ENCODE data around the gene SYNE1.
"Not testable (repeated sequence)": the region's sequence is repeated elsewhere in the genome, so short reads cannot be mapped to it uniquely, and the experiment has no call there.

SYNE1 gene

GRCh38 chr6:152571089-152571488 is 66.1 kb downstream of the SYNE1 start:
- DNase-seq (ENCODE audit: low read depth), result no peak

DNA sequence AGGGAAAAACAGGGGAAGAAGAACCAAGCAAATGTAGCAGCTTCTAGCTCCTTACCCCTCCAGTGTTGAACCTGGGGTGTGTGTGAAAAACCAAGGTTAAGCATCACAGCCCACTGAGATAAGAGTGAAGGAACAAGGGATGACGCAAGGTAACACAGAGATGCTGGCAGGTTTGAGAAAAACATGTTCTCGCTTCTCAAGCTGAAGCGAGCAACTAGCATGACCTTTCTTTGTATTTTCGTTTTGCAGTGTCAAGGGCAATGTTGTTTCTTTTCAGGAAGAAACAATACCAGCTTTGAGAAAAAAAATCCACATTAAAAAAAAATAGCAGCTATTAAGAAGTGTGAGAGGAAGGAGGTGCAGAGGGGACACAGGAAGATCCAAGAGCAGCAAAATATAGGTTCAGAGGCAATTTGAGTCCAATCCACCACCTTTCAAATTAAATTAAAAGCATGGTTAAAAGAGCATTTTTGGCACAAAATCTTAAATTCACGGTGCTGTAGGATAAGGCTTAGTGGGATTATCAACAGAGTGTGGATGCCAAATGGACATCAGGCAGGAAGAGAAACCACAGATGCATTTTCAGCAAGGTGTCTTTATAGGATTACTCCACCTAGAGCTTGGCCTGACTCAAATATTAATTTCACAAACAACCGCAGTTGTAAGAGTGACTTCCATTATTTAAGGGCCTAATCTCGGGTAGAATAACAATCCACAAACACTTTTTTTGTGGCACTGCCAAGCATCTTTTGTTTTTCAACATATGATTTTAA is 70.9 kb downstream of the SYNE1 start:
- no peak for DNase-seq (ENCODE audit: low read depth)

- DNase-seq (ENCODE audit: low read depth), result no peak
Measured at GRCh38 chr6:152563177-152563576, 74.0 kb downstream of the SYNE1 start.

- not testable (repeated sequence) for DNase-seq (ENCODE audit: low read depth)
Measured at GRCh38 chr6:152558798-152559197, 78.4 kb downstream of the SYNE1 start.

GRCh38 chr6:152557502-152557901 is 79.7 kb downstream of the SYNE1 start:
- no peak for DNase-seq (ENCODE audit: low read depth)

- DNase-seq (ENCODE audit: low read depth), result no peak
Measured at GRCh38 chr6:152554851-152555250, 82.3 kb downstream of the SYNE1 start.

- DNase-seq (ENCODE audit: low read depth), result no peak
Measured at GRCh38 chr6:152552616-152553209, 84.4 kb downstream of the SYNE1 start.

GRCh38 chr6:152543519-152543918 is 93.6 kb downstream of the SYNE1 start:
- no peak for DNase-seq (ENCODE audit: low read depth)

DNA sequence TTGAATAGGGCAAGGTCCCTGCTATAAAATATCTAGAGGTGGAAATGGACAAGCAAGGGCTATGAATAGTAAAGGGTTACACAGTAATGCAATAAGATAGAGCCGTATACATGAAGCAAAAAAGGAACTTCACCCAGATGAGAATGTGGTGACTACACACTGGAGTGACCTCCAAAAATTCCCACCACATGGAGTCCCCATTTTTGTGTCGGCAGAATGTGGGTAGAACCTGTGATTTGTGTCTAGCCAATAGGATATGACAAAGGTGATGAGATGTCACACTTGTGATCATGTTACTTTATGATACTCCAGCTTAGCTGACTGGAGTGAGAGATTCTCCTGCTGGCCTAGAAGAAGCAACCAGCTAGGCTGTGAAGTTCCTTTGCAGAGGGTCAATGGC is 96.8 kb downstream of the SYNE1 start:
- no peak for DNase-seq (ENCODE audit: low read depth)

GRCh38 chr6:152534541-152534940 is 102.6 kb downstream of the SYNE1 start:
- no peak for DNase-seq (ENCODE audit: low read depth)

DNA sequence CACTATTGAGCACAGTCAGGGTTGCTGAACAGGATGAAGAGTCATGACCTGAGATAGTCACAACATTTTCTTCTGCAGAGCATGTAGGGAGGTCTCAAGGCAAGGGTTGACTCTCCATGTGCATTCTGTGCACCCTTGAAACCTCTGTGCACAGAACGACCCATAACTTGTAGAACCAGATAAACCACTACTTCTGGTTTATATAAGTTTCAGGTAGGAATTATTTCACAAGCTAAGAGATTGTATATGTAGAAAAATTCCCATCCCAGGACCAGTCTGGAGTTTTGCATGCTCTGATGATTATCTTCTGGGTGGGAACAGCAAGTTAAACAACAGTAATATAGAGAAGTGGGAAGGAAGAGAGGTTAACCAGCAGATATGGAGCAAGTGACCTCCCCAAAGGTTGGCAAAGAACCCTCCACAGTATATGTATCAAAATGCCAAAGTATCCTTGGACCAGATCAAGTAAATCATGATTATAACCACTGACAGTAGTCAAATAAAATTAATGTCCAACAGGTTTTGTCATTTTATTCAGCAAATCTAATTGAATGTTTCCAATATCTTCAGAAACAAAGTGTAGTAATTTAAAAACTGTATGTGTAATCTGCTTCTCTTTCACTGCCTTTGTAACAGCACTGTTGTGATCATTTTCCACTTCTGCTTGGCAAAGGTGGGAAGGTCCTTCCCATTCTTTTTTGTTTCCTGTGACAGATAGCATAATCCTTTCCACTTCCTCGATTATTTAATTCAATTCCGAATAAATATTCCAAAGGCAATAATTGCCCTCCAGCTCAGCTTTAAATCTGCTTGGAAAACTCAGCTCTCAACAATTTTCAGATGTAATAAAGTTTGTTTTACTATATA is 104.4 kb downstream of the SYNE1 start:
- DNase-seq (ENCODE audit: low read depth), result no peak

DNA sequence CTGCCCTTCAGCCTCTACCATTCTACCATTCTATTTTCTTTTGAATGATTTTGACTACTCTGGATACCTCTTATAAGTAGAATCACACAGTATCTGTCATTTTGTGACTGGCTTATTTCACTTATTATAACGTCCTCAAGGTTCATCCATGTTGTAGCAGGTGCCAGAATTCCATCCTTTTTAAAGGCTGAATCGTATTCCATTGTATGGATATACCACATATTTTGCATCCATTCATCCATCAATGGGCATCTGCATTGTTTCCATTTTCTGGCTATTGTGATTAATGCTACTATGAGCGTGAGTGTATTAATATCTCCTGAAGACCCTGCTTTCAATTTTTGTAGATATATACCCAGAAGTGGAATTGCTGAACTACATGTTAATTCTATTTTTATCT is 105.5 kb downstream of the SYNE1 start:
- DNase-seq (ENCODE audit: low read depth), result no peak

DNA sequence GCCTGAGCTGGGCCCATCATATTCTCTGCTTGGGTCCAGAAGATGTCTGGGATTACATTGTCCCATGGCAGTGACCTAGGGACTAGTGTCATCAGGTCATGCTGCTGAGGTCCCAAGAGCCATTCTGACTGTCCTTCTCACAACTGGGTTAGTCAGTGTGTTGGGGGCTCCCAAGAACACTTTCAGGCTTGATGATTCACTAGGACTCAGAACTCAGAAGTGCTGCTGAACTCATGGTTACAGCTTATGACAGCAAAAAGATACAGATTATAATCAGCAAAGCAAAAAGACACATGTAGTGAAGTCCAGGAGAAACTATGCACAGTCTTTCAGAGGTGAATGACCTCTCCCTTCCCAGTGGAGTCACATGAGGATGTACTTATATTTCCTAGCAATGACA is 107.8 kb downstream of the SYNE1 start:
- no peak for DNase-seq (ENCODE audit: low read depth)

- DNase-seq (ENCODE audit: low read depth), result not testable (repeated sequence)
Measured at GRCh38 chr6:152514120-152514519, 123.0 kb downstream of the SYNE1 start.

GRCh38 chr6:152509916-152510315 is 127.2 kb downstream of the SYNE1 start:
- no peak for DNase-seq (ENCODE audit: low read depth)

GRCh38 chr6:152508477-152508876 is 128.7 kb downstream of the SYNE1 start:
- DNase-seq (ENCODE audit: low read depth), result no peak

- no peak for DNase-seq (ENCODE audit: low read depth)
Measured at GRCh38 chr6:152503546-152503945, 133.6 kb downstream of the SYNE1 start.

DNA sequence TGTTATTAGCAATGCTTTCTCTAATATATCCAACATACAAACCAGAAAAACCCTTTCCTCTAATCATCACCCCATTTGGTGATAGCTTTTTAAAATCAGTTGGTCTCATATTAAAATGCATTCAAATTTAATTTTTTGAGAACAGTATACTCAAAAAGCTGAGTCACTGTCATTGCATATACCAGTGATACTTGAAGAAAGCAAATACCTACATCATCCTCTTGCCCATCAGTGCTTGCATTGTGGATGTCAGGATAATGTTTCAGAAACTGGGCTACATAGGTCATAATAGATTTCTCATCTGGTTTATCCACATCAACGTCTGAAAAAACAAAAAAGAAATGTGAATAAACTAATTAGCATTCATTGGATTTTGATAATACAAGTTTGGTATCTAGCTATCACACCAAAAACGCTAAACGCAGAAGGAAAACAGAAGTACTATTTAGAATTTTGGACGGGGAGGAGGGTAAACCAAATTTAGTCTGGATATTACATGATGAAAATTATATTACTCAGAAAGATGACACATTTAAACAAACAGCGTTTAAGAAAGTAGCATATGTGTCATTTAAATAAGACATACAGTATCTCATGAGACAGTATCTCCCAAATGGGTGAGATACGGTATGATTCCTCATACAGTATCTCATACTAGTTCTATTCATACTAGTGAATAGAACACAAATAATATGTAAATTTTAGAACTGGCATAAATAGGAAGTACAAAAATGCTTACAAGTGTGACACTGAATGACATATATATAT is 134.6 kb downstream of the SYNE1 start:
- DNase-seq (ENCODE audit: low read depth), result no peak

GRCh38 chr6:152499931-152500330 is 137.2 kb downstream of the SYNE1 start:
- no peak for DNase-seq (ENCODE audit: low read depth)

DNA sequence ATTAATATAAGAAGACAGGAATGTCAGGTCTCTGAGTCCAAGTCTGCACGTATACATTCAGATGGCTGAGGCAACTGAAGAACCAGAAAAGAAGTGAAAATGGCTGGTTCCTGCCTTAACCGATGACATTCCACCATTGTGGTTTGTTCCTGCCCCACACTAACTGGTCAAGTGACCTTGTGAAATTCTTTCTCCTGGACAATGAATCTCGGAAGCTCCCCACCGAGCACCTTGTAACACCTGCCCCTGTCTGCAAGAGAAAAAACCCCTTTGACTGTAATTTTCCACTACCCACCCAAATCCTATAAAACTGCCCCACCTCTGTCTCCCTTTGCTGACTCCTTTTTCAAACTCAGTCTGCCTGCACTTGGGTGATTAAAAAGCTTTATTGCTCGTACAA is 140.4 kb downstream of the SYNE1 start:
- no peak for DNase-seq (ENCODE audit: low read depth)

- not testable (repeated sequence) for DNase-seq (ENCODE audit: low read depth)
Measured at GRCh38 chr6:152495456-152495855, 141.7 kb downstream of the SYNE1 start.

DNA sequence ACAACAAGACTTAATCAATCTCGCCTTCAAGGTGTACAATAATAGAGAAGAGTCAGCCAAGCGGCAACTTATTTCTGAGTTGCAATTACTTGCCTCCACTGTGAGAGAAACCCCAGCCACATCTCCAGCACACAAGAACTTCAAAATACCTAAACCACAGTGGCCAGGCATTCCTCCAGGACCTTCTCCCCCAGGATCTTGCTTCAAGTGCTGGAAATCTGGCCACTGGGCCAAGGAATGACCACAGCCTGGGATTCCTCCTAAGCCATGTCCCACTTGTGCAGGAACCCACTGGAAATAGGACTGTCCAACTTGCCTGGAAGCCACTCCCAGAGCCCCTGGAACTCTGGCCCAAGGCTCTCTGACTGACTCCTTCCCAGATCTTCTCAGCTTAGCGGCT is 144.9 kb downstream of the SYNE1 start:
- not testable (repeated sequence) for DNase-seq (ENCODE audit: low read depth)
